ENCODE data around the gene CASKIN1.
"Not testable (repeated sequence)": the region's sequence is repeated elsewhere in the genome, so short reads cannot be mapped to it uniquely, and the experiment has no call there.

The CASKIN1 gene

DNA sequence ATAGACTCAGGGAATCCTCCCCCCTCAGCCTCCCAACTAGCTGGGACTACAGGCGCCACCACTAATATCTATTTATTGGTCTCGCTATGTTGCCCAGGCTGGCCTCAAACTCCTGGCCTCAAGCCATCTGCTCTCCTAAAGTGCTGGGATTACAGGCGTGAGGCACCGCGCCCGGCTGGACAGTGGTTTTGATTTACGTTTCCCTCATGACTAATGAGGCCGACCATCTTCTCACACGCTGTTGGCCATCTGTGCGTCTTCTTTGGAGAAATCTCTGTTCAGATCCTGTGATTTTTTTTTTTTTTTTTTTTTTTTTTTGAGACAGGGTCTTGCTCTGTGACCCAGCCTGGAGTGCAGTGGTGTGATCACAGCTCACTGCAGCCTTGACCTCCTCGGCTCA lies 67.2 kb downstream of the CASKIN1 start:
- not testable (repeated sequence) for DNase-seq

DNA sequence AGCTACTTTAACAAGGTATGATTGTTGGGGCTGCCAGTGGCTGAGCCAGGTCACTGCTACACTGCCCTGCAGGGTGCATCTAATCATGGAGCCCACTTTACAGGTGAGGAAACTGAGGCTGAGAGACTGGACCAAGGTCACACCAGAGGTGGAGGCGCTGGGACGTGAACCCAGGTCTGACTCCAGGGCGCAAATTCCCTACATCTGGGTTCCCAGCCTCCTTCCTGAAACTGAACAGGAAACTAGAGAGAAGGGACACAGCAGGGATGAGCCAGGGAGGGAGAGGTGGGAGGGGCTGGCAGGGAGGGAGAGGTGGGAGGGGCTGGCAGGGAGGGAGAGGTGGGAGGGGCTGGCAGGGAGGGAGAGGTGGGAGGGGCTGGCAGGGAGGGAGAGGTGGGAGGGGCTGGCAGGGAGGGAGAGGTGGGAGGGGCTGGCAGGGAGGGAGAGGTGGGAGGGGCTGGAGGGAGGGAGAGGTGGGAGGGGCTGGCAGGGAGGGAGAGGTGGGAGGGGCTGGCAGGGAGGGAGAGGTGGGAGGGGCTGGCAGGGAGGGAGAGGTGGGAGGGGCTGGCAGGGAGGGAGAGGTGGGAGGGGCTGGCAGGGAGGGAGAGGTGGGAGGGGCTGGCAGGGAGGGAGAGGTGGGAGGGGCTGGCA lies 68.7 kb downstream of the CASKIN1 start:
- not testable (repeated sequence) for DNase-seq

All from NCI-H774 (cell line).